WTC11 (cell line): ENCODE data around the gene BPIFB2. TPM values are rescaled to one million over a fixed set of nuclear protein-coding genes. Genes with fewer than 3 reads are reported as not detected.

Experiments used
- ATAC-seq: fragments of 200-7000 bp; cut with Tn5 transposase; 2 replicates; pipeline ENCODE4 v1.10.0; 2021; ENCODE audit warnings: mild to moderate bottlenecking, moderate library complexity
- CTCF ChIA-PET: fragments of 300-600 bp; sonication (Branson Sonifier 250); formaldehyde crosslinking; loops from one replicate; lab custom pipeline; 2021; ENCODE audit warnings: antibody characterized with exemption; lab: Charles Lee
- POLR2A ChIA-PET: fragments of 350-600 bp; sonication (Branson Sonifier 250); formaldehyde crosslinking; loops from one replicate; lab custom pipeline; 2021; ENCODE audit warnings: antibody characterized with exemption; lab: Charles Lee
- DNase-seq: peaks from one replicate; pipeline ENCODE4 v3.0.0; 2021; ENCODE audit warnings: low spot score
- H3K27ac Mint-ChIP-seq: 2 replicates; pipeline ENCODE4 v1.8.0; 2021; ENCODE audit warnings: mixed read lengths
- H3K27me3 Mint-ChIP-seq: 2 replicates; pipeline ENCODE4 v1.8.0; 2021; ENCODE audit warnings: low read depth, mild to moderate bottlenecking, moderate library complexity, mixed read lengths
- H3K36me3 Mint-ChIP-seq: 2 replicates; pipeline ENCODE4 v1.8.0; 2021; ENCODE audit warnings: mixed read lengths
- H3K4me1 Mint-ChIP-seq: 2 replicates; pipeline ENCODE4 v1.8.0; 2022; ENCODE audit warnings: mixed read lengths
- H3K4me3 Mint-ChIP-seq: 2 replicates; pipeline ENCODE4 v1.8.0; 2021; ENCODE audit warnings: mild to moderate bottlenecking, moderate library complexity, mixed read lengths
- H3K9me3 Mint-ChIP-seq: 2 replicates; pipeline ENCODE4 v1.8.0; 2021; ENCODE audit warnings: mixed read lengths
- E2F1 ChIP-seq: sonication (generic); formaldehyde crosslinking; IDR thresholded peaks from 2 replicates; pipeline ENCODE4 v1.8.0; 2022; ENCODE audit warnings: mild to moderate bottlenecking, missing genetic modification reagents
- E2F5 ChIP-seq: sonication (generic); formaldehyde crosslinking; IDR thresholded peaks from 2 replicates; pipeline ENCODE4 v1.8.1; 2022; ENCODE audit warnings: mild to moderate bottlenecking, moderate library complexity, missing genetic modification reagents
- GRHL2 ChIP-seq: fragments of 250-450 bp; sonication (Bioruptor Pico); IDR thresholded peaks from 2 replicates; pipeline ENCODE4 v1.8.0; 2022; ENCODE audit warnings: mild to moderate bottlenecking, moderate library complexity; ENCODE audit not compliant: insufficient replicate concordance, severe bottlenecking
- GTF2I ChIP-seq: fragments of 250-450 bp; sonication (Bioruptor Pico); conservative IDR thresholded peaks from 2 replicates; pipeline ENCODE4 v1.4.0; 2021; ENCODE audit warnings: mild to moderate bottlenecking
- NFYB ChIP-seq: sonication (generic); formaldehyde crosslinking; conservative IDR thresholded peaks from 2 replicates; pipeline ENCODE4 v1.8.0; 2022; ENCODE audit warnings: low read depth, missing genetic modification reagents
- ZNF121 ChIP-seq: sonication (generic); formaldehyde crosslinking; IDR thresholded peaks from 2 replicates; pipeline ENCODE4 v1.8.0; 2023; ENCODE audit warnings: missing genetic modification reagents
- ZNF138 ChIP-seq: sonication (generic); formaldehyde crosslinking; conservative IDR thresholded peaks from 2 replicates; pipeline ENCODE4 v1.8.1; 2022; ENCODE audit warnings: mild to moderate bottlenecking, moderate library complexity, missing genetic modification reagents
- ZNF232 ChIP-seq: sonication (generic); formaldehyde crosslinking; IDR thresholded peaks from 2 replicates; pipeline ENCODE4 v1.8.0; 2022; ENCODE audit warnings: mild to moderate bottlenecking, missing genetic modification reagents
- total RNA-seq: library from RNA; stranded (reverse); gene quantifications from 3 replicates; pipeline ENCODE4 v1.2.3, GENCODE V29; 2021
- TF ChIP-seq, protein P1 (sequence below): sonication (generic); formaldehyde crosslinking; IDR thresholded peaks from 2 replicates; pipeline ENCODE4 v1.8.1; 2023; ENCODE audit warnings: mild to moderate bottlenecking, missing genetic modification reagents, borderline replicate concordance
- TF ChIP-seq, protein P2 (sequence below): sonication (generic); formaldehyde crosslinking; IDR thresholded peaks from 2 replicates; pipeline ENCODE4 v1.8.1; 2022; ENCODE audit warnings: missing genetic modification reagents, borderline replicate concordance
- TF ChIP-seq, protein P3 (sequence below): sonication (generic); formaldehyde crosslinking; IDR thresholded peaks from 2 replicates; pipeline ENCODE4 v1.8.1; 2023; ENCODE audit warnings: mild to moderate bottlenecking, missing genetic modification reagents, moderate library complexity
- TF ChIP-seq, protein P4 (sequence below): sonication (generic); formaldehyde crosslinking; IDR thresholded peaks from 2 replicates; pipeline ENCODE4 v1.8.1; 2023; ENCODE audit warnings: mild to moderate bottlenecking, moderate library complexity, missing genetic modification reagents

Gene BPIFB2
- total RNA-seq, 1 experiment from 2014 or later = 0.09 TPM

- no peak for TF ChIP-seq ZNF121
- TF ChIP-seq, protein P1, sequence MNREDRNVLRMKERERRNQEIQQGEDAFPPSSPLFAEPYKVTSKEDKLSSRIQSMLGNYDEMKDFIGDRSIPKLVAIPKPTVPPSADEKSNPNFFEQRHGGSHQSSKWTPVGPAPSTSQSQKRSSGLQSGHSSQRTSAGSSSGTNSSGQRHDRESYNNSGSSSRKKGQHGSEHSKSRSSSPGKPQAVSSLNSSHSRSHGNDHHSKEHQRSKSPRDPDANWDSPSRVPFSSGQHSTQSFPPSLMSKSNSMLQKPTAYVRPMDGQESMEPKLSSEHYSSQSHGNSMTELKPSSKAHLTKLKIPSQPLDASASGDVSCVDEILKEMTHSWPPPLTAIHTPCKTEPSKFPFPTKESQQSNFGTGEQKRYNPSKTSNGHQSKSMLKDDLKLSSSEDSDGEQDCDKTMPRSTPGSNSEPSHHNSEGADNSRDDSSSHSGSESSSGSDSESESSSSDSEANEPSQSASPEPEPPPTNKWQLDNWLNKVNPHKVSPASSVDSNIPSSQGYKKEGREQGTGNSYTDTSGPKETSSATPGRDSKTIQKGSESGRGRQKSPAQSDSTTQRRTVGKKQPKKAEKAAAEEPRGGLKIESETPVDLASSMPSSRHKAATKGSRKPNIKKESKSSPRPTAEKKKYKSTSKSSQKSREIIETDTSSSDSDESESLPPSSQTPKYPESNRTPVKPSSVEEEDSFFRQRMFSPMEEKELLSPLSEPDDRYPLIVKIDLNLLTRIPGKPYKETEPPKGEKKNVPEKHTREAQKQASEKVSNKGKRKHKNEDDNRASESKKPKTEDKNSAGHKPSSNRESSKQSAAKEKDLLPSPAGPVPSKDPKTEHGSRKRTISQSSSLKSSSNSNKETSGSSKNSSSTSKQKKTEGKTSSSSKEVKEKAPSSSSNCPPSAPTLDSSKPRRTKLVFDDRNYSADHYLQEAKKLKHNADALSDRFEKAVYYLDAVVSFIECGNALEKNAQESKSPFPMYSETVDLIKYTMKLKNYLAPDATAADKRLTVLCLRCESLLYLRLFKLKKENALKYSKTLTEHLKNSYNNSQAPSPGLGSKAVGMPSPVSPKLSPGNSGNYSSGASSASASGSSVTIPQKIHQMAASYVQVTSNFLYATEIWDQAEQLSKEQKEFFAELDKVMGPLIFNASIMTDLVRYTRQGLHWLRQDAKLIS = no peak
These were observed 43.8 kb downstream of the BPIFB2 start (continued) for GRCh38 chr20:33051333-33051732.

- CTCF ChIA-PET = interaction anchor here (1.2 kb wide), 1 partner anchor 151 kb away, joined by 3 read pairs; no protein-coding TSS in a partner anchor
- Mint-ChIP-seq H3K4me1 (peaks cover 7% of the 10 kb centered on the region; the same call in 1 of the 2 replicates), H3K4me3 (no peak within 1 kb of the TSS), H3K27me3 (no peaks in the 10 kb centered on the region; the same call in 1 of the 2 replicates), H3K36me3 (no peaks in the 10 kb centered on the region), H3K27ac (no peak within 1 kb of the TSS), H3K9me3 (no peaks in the 10 kb centered on the region)
- DNase-seq (no peak), ATAC-seq (peak; percentile 77)
- POLR2A ChIA-PET = no interaction called here
- TF ChIP-seq GRHL2 (CRISPR knock-in tag) (no peak), E2F1 (CRISPR knock-in tag) (no peak), E2F5 (no peak), GTF2I (CRISPR knock-in tag) (no peak), ZNF138 (no peak), NFYB (CRISPR knock-in tag) (no peak), ZNF232 (no peak)
- TF ChIP-seq, protein P2, sequence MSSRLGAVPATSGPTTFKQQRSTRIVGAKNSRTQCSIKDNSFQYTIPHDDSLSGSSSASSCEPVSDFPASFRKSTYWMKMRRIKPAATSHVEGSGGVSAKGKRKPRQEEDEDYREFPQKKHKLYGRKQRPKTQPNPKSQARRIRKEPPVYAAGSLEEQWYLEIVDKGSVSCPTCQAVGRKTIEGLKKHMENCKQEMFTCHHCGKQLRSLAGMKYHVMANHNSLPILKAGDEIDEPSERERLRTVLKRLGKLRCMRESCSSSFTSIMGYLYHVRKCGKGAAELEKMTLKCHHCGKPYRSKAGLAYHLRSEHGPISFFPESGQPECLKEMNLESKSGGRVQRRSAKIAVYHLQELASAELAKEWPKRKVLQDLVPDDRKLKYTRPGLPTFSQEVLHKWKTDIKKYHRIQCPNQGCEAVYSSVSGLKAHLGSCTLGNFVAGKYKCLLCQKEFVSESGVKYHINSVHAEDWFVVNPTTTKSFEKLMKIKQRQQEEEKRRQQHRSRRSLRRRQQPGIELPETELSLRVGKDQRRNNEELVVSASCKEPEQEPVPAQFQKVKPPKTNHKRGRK (CRISPR knock-in tag) = no peak
- TF ChIP-seq, protein P3, sequence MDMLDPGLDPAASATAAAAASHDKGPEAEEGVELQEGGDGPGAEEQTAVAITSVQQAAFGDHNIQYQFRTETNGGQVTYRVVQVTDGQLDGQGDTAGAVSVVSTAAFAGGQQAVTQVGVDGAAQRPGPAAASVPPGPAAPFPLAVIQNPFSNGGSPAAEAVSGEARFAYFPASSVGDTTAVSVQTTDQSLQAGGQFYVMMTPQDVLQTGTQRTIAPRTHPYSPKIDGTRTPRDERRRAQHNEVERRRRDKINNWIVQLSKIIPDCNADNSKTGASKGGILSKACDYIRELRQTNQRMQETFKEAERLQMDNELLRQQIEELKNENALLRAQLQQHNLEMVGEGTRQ (CRISPR knock-in tag) = no peak
- TF ChIP-seq, protein P4, sequence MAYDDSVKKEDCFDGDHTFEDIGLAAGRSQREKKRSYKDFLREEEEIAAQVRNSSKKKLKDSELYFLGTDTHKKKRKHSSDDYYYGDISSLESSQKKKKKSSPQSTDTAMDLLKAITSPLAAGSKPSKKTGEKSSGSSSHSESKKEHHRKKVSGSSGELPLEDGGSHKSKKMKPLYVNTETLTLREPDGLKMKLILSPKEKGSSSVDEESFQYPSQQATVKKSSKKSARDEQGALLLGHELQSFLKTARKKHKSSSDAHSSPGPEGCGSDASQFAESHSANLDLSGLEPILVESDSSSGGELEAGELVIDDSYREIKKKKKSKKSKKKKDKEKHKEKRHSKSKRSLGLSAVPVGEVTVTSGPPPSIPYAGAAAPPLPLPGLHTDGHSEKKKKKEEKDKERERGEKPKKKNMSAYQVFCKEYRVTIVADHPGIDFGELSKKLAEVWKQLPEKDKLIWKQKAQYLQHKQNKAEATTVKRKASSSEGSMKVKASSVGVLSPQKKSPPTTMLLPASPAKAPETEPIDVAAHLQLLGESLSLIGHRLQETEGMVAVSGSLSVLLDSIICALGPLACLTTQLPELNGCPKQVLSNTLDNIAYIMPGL (CRISPR knock-in tag) = no peak
These were observed 46.0 kb downstream of the BPIFB2 start, which contains the start of gene BPIFB3 for GRCh38 chr20:33053291-33054106. Gene BPIFB3 (plus strand): TSS chr20:33053903. CDS start chr20:33055436, 1,533 bp downstream.
